ENCODE measurements around the gene STUB1. TPM values are rescaled to one million over a fixed set of nuclear protein-coding genes. Genes with fewer than 3 reads are reported as not detected.

The STUB1 gene
- total RNA-seq, 3 donors from 2014 or later, result 127 to 184 (median 175) TPM

GRCh38 chr16:682493-683395, 2.5 kb downstream of the STUB1 start:
- H3K9me3 ChIP-seq, result no peaks in the 10 kb centered on the region
- no peak for DNase-seq (ENCODE audit: low spot score in 2 of 2)
- H3K27ac ChIP-seq, result no peak overlapping the region
- H3K27me3 ChIP-seq, result no peaks in the 10 kb centered on the region
- intact Hi-C loops (cut with DNase I; ENCODE audit: low total_unique reads), result no loop called here
- peak overlapping the region in 2 of 3 donors; percentile 76 to 90 for H3K4me3 ChIP-seq
- H3K36me3 ChIP-seq, result no peaks in the 10 kb centered on the region
- peaks cover 17 to 37% of the 10 kb centered on the region in 2 donors for H3K4me1 ChIP-seq
- TF ChIP-seq CTCF (IDR thresholded peaks at IDR 0.05), result no peak
- TF ChIP-seq POLR2AphosphoS5 (IDR thresholded peaks at IDR 0.05), result no peak
- no peak for TF ChIP-seq POLR2A (IDR thresholded peaks at IDR 0.05)

- TF ChIP-seq POLR2AphosphoS5 (IDR thresholded peaks at IDR 0.05), result no peak
- TF ChIP-seq CTCF (IDR thresholded peaks at IDR 0.05), result no peak
- no peak for TF ChIP-seq POLR2A (IDR thresholded peaks at IDR 0.05)
- H3K9me3 ChIP-seq, result no peaks in the 10 kb centered on the region
- peak overlapping the region; percentile 62 to 90 (median 76) for H3K4me3 ChIP-seq
- H3K27ac ChIP-seq, result peak overlapping the region; percentile 79 to 93
- no peaks in the 10 kb centered on the region for H3K36me3 ChIP-seq
- DNase-seq (ENCODE audit: low spot score in 2 of 2), result no peak
- H3K4me1 ChIP-seq, result peaks cover 17 to 37% of the 10 kb centered on the region in 2 donors
- intact Hi-C loops (cut with DNase I; ENCODE audit: low total_unique reads), result no loop called here
- H3K27me3 ChIP-seq, result no peaks in the 10 kb centered on the region
Measured at GRCh38 chr16:683396-684070, 3.3 kb downstream of the STUB1 start.

GRCh38 chr16:684071-684794, 4.0 kb downstream of the STUB1 start, which contains the start of gene JMJD8:
TSS of gene JMJD8 (minus strand) at chr16:684334. CDS start at chr16:684319, 15 bp downstream.
- Histone ChIP-seq H3K9me3 (no peaks in the 10 kb centered on the region), H3K27me3 (no peaks in the 10 kb centered on the region), H3K36me3 (no peaks in the 10 kb centered on the region), H3K4me3 (peak within 1 kb of the TSS; percentile 62 to 90 (median 76)), H3K27ac (peak within 1 kb of the TSS; percentile 79 to 93), H3K4me1 (peaks cover 21 to 37% of the 10 kb centered on the region in 2 donors)
- peak; percentile 95 to 97 for DNase-seq (ENCODE audit: low spot score in 2 of 2)
- TF ChIP-seq POLR2AphosphoS5 (IDR thresholded peaks at IDR 0.05), result peak; percentile 69 to 89 (median 80)
- TF ChIP-seq CTCF (IDR thresholded peaks at IDR 0.05), result no peak
- peak; percentile 38 for TF ChIP-seq POLR2A (IDR thresholded peaks at IDR 0.05)
- intact Hi-C loops (cut with DNase I; ENCODE audit: low total_unique reads), result no loop called here

- no peaks in the 10 kb centered on the region for H3K27me3 ChIP-seq
- H3K27ac ChIP-seq, result peak overlapping the region; percentile 79 to 93
- H3K36me3 ChIP-seq, result no peaks in the 10 kb centered on the region
- DNase-seq (ENCODE audit: low spot score in 2 of 2), result no peak
- no peaks in the 10 kb centered on the region for H3K9me3 ChIP-seq
- H3K4me3 ChIP-seq, result peak overlapping the region; percentile 62 to 90 (median 76)
- TF ChIP-seq POLR2AphosphoS5 (IDR thresholded peaks at IDR 0.05), result no peak
- no peak for TF ChIP-seq POLR2A (IDR thresholded peaks at IDR 0.05)
- no peak for TF ChIP-seq CTCF (IDR thresholded peaks at IDR 0.05)
- intact Hi-C loops (cut with DNase I; ENCODE audit: low total_unique reads), result no loop called here
- peaks cover 27 to 43% of the 10 kb centered on the region in 2 donors for H3K4me1 ChIP-seq
Measured at GRCh38 chr16:684961-685696, 4.9 kb downstream of the STUB1 start.
